GM19193 (cell line): Measurements from ENCODE around the gene ONECUT1.

ENCODE experiments used
- POLR2A ChIP-seq: IDR thresholded peaks from 4 replicates; pipeline ENCODE4 v1.6.1; 2011; ENCODE audit not compliant: insufficient read depth, insufficient read length; ENCODE audit errors: extremely low read depth

Gene ONECUT1

DNA sequence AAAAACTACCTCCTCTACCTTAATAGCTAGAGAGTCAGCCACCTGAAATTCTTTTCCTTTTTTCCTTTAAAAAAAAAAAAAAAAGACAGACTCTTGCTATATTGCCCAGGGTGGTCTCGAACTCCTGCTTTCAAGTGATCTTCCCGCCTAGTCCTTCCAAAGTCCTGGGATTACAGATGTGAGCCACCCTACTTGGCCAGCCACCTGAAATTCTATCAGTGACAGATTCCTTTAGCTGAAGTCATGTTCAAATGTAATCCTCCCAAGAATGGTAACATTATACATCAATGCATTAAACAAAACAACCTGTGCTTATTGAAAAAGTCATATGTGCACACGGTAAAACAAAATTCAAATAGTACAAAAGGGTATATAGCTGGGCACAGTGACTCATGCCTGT lies 59.1 kb downstream of the ONECUT1 start:
- no peak for TF ChIP-seq POLR2A

DNA sequence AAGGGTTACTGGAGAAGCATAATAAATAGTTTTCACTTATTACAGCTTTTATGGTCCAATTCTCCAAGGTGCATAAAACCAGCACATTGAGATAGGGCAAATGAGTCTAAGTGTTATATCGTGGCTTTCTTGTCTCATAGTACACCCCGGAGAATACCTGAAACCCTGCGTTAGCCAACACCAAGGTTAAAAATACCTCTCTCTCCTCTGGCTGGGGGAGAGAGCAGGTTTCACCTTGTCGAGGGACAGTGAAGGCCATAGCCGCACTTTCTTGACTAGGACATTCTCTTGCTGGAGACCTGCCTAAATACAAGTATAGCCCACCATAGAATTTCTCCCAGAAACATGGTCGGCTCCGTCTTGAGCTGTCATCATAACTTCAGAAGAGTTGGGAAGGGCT lies 59.5 kb downstream of the ONECUT1 start:
- no peak for TF ChIP-seq POLR2A

DNA sequence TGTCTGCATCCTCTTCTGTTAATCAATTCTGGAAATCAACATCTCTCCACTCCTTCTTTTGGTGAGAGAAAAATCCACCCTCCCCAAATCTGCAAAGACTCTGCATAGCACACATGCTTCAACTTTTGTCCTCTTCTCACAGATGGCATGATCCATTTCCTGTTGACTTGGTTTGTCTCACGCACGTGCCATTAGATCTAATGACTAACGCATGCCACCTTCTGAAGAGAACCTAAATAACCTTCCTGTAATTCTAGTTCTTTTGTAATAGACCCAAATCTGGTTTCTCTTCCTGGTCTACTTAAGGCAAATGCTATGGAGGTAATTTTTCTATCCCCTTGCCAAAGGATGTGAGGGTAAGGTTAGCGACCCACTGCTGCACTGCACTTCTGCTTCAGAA lies 60.0 kb downstream of the ONECUT1 start:
- TF ChIP-seq POLR2A: no peak

DNA sequence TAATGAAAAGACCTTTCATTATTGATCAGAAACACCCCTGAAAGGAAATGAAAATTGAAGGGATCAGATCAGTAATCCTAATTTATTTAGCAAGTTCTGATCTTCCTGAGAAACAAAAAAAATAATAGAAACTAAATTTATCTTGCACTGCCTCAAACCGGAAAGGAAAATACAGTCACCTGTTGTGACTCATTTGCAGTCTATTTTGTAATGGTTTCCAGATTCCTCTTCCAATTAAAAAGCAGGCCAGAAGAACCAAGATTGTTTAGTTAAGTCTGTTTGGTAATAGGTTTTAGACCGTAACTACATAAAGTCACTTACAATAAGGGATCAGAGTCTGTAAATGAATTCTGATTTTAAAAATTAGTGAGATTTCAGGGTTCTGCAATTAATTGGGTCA lies 61.2 kb downstream of the ONECUT1 start:
- no peak for TF ChIP-seq POLR2A

DNA sequence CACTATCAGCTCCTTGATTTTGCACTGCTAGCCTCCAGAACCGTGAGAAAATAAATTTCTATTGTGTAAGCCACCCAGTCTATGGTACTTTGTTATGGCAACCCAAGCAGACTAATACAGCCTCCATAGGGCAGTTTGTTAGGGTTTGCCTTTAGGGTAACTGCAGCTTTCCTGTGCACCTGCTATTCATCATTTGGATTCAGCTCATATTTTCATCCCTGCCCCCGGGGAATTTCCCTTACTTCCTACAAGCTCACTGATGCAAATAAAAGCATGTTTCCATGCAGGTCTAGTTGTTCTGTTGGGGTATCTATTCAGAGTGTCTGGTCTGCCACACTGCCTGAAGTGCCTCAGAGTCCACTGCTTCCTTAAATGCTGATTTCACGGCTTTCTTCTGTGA lies 62.3 kb downstream of the ONECUT1 start:
- no peak for TF ChIP-seq POLR2A

DNA sequence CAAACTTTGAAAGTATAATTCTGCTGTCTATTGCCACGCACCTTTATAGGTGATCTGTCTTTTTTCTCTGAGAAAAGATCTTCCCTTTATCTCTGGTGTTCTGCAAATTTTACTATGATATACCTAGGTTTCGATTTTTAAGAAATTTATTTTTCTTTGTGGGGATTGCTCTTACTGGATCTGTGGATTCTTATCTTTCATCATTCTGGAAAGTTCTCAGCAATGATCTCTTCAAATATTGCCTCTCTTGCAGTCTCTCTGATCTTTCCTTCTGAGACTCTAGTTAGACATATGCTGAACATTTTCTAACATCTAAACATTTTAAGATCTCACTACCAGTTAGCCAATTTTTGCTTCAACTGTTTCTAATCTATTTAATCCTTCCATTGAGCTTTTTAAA lies 63.9 kb downstream of the ONECUT1 start:
- TF ChIP-seq POLR2A: no peak

DNA sequence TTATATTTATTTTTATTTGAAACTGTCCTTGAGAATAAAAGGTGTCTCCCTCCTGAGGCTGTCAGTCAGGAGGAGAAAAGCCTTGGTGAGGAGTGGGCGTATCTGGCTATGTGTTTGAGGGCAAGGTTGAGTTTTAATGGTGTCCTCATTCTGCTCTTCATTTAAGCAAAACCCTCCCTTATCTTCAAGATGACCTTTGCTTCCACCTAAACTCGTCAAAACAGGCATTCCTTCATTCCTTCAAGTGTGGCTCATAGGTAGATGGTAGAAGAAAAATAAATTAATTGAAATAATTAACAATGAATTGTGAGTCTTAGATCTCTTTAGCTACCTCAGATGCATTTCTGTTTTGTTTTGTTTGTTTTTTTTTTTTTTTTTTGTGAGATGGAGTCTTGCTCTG lies 71.6 kb downstream of the ONECUT1 start:
- TF ChIP-seq POLR2A: no peak

DNA sequence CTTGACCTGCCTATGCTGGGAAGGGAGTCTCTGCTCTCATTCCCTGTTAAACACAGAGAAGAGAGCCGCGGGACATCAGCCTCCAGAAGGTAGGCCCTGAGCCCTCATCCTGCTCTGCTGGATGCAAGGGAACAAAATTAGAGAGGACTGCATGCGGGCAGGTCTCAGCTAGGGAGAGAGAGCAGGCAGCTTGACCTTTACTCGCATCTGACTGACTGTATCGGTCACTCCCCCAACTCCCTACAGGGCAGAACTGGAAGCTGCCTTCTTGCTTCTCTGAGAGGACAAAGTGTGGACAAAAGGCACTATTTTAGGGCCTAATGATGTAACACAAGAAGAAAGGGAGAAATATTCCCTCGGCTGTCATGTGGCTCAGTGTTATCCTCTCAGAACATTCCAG lies 72.2 kb downstream of the ONECUT1 start:
- TF ChIP-seq POLR2A: no peak

DNA sequence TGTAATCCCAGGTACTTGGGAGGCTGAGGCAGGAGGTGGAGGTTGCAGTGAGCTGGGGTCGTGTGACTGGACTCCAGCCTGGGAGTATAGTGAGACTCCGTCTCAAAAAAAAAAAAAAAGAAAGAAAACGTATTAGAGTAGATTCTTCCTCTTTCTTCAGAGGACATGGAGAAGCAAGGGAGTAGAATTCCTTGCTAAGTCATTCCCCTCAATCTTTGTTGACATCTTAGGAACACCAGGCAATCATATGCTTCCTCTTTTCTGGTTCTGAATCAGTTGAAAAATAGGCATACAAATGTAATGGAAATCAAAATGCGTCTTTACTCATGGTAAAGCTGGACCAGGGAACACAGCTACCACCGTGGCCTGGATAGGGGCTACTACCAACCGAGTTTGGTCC lies 72.7 kb downstream of the ONECUT1 start:
- no peak for TF ChIP-seq POLR2A

DNA sequence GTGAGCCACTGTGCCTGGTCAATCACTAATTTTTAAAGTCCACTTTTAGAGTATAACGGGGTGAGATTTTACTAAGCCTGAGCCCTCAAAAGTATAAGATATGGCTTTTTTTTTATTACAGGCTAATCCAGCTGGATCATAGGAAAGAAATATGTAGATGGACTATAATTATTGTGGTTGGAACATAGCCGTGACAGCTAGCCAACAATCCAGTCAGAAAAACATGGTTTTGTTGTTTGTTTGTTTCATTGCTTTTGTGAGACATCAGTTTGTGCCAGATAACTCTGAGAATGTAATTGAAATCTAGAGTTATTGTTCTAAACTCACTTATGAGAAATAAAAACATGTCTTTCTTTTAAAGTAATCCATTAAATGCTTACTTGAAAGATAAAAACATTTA lies 73.6 kb downstream of the ONECUT1 start:
- TF ChIP-seq POLR2A: no peak

DNA sequence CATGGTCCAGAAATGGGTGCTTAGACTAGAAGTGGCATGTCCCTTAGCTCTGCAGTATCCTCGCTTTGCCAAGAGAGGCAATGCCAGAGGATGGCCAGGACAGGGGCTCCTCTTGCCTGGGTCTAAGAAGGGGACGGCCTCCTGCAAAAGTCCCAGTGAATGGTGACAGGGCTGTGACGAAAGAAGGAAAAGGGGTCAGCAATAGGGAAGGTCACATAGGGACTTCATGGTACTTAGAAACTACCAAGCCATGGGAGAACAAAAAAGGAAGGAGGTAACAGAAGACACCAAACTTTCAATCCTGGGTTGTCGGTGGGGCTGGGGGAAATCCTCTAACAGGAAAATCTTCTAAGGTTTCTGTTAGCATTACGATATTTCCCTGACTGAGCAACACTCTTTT lies 74.7 kb downstream of the ONECUT1 start:
- no peak for TF ChIP-seq POLR2A

DNA sequence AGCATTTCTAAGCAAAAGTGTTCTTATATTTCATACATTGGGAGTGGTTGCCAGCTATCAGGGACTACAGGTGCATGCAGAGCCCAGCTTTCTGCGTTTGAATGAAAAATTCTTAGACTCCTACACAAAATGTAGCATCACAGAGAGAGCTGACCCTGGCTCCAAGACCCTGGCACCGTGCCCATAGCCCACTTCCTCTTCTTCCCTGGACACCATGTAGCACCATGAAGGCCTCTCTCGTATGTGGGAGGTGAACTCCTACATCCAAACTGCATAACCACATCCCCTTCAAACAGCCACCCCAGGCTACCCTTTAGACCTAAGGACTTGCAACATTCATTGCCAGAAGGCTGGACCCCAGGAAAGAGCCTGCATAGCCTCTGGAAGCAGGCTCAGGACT lies 75.2 kb downstream of the ONECUT1 start:
- no peak for TF ChIP-seq POLR2A

DNA sequence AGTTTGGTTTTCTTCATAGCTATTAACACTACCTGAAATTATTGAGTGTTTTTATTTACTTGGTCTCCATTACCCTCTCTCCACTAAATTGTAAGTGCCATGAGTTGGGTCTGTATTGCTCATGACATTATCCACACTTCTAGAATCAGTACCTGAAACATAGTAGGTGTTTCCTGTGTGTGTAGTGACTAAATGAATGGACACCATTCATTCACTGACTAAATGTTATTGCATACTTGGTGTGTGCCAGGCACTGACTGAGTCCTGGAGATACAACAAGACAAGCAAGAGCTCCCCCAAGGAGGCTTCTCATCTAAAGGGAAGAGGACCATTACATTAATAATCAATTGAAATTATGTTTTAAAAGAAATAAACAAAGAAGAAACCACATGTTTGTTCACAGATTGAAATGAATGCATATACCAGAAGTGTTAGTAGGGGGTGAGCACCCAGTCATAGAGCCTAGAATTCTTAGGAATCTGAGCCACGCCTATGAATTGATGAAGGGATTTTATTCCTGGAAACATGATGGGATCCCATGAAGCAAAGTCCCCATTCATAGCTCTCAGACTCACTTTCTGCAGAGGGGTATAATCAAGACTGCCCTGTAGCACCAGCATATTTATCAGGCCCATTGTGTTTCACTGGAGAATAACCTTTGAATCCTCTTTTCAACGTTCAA lies 79.3 kb downstream of the ONECUT1 start:
- no peak for TF ChIP-seq POLR2A

DNA sequence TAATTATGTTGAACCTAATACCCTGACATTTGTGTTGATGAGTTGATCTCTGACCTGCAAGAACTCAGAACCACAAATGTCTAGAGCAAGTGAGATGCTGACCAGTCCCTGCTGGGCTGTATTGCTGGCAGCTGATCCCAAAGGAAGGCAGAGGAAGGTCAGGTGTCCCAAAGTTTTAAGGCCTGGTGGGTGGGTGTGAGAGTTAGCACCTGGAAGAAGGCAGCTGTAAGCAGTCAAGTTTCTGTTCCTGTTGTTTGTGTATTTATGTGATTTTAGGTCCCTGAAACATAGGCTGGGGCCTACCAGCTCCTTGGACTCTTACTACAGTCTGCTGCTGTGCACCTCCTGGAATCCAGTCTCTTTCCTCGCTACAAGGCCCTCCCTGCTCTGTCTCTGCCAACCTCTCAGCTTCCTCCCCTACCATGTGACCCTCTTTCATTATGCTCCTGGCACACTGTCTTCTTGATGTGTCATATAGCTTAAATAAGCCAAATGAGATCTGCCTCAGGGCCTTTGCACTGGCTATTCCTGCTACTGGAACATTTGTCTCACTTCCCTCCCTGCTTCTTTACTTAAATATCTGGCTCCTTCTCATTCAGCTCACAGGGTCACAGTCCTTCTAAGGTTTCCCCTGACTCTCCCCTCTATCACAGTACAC lies 80.0 kb downstream of the ONECUT1 start:
- TF ChIP-seq POLR2A: no peak

DNA sequence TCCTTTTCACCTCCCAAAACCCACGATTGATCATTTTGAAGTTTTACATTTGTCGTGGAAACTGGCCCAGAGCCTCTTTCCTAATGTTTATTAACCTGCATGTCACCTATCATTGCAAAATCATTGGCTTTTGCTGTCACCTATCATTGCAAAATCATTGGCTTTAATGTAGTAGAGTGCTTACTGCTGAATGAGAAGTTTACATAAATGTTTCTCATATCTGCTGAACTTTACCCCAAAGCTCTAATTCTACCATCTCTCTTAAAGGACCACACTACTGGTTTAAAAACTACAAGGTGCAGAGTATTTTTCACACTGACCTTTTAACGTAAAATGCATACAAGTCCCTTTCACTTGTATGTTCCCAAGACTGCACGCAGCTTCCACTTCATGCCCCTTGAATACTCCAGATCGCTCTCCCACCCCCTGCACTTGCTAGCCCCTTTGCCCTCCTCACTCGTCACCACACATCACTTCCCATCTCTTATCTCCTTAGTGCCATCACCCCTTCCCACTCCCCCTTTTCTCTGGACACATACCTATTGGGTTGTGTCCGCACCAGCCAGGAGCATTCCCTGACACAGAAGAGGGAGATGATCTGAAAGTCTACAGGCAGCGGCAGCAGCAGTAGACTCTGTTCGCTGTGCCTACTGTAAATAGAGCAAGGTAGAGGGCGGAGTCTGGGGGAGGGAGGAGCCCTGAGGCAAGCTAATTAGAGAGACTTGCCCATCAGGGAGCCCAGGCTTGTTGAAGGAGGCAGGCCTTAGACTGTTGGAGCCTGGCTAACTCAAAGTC lies 80.8 kb downstream of the ONECUT1 start:
- peak; percentile 39 for TF ChIP-seq POLR2A
